Stimulated activated CD4-positive, alpha-beta T cell treated with anti-CD3 and anti-CD28 coated beads, Interleukin-1b, Interleukin-23, amount 100 ng/mL, for 48 hours (primary cell): ENCODE data around the gene SNTB2.
"Not testable (repeated sequence)": the region's sequence is repeated elsewhere in the genome, so short reads cannot be mapped to it uniquely, and the experiment has no call there.

Experiments used
- DNase-seq: peaks from one replicate; pipeline ENCODE4 v3.0.0-alpha.2; 2020

SNTB2 gene

GRCh38 chr16:69239851-69240250 lies 52.9 kb downstream of the SNTB2 start:
- DNase-seq, result no peak

GRCh38 chr16:69240331-69240730 lies 53.4 kb downstream of the SNTB2 start:
- DNase-seq, result no peak

- no peak for DNase-seq
Observed at GRCh38 chr16:69241926-69242325, 55.0 kb downstream of the SNTB2 start.

GRCh38 chr16:69243479-69243878 lies 56.5 kb downstream of the SNTB2 start:
- no peak for DNase-seq

- no peak for DNase-seq
Observed at GRCh38 chr16:69244336-69244735, 57.4 kb downstream of the SNTB2 start.

GRCh38 chr16:69250081-69250480 lies 63.1 kb downstream of the SNTB2 start:
- DNase-seq, result no peak

GRCh38 chr16:69253870-69254341 lies 66.9 kb downstream of the SNTB2 start:
- DNase-seq, result no peak

- DNase-seq, result not testable (repeated sequence)
Observed at GRCh38 chr16:69259428-69259764, 72.4 kb downstream of the SNTB2 start.

GRCh38 chr16:69260019-69260418 lies 73.1 kb downstream of the SNTB2 start:
- DNase-seq, result no peak

GRCh38 chr16:69260506-69260905 lies 73.5 kb downstream of the SNTB2 start:
- DNase-seq, result no peak

- no peak for DNase-seq
Observed at GRCh38 chr16:69266334-69267063, 79.5 kb downstream of the SNTB2 start.

- DNase-seq, result no peak
Observed at GRCh38 chr16:69267633-69268032, 80.7 kb downstream of the SNTB2 start.

GRCh38 chr16:69270395-69270794 lies 83.4 kb downstream of the SNTB2 start:
- DNase-seq, result no peak

GRCh38 chr16:69270831-69271230 lies 83.9 kb downstream of the SNTB2 start:
- no peak for DNase-seq

GRCh38 chr16:69273009-69273408 lies 86.0 kb downstream of the SNTB2 start:
- DNase-seq, result no peak

GRCh38 chr16:69274699-69275235 lies 87.8 kb downstream of the SNTB2 start:
- DNase-seq, result no peak

GRCh38 chr16:69276148-69277115 lies 89.5 kb downstream of the SNTB2 start:
- no peak for DNase-seq

- no peak for DNase-seq
Observed at GRCh38 chr16:69277413-69277812, 90.4 kb downstream of the SNTB2 start.

- no peak for DNase-seq
Observed at GRCh38 chr16:69283851-69284250, 96.9 kb downstream of the SNTB2 start.

- DNase-seq, result no peak
Observed at GRCh38 chr16:69285240-69285639, 98.3 kb downstream of the SNTB2 start.

GRCh38 chr16:69286941-69287713 lies 100.2 kb downstream of the SNTB2 start:
- no peak for DNase-seq

- DNase-seq, result not testable (repeated sequence)
Observed at GRCh38 chr16:69291657-69292056, 104.7 kb downstream of the SNTB2 start.

- DNase-seq, result no peak
Observed at GRCh38 chr16:69293401-69293800, 106.4 kb downstream of the SNTB2 start.
